GM21526 (cell line): ENCODE data around the gene MRPL24.
"Not testable (repeated sequence)": the region's sequence is repeated elsewhere in the genome, so short reads cannot be mapped to it uniquely, and the experiment has no call there.

ENCODE experiments used
- ATAC-seq: cut with Tn5 transposase; IDR thresholded peaks from one replicate; pipeline ENCODE4 v1.9.1; 2021; ENCODE audit warnings: moderate library complexity; ENCODE audit not compliant: unreplicated experiment, low FRiP score

The MRPL24 gene

DNA sequence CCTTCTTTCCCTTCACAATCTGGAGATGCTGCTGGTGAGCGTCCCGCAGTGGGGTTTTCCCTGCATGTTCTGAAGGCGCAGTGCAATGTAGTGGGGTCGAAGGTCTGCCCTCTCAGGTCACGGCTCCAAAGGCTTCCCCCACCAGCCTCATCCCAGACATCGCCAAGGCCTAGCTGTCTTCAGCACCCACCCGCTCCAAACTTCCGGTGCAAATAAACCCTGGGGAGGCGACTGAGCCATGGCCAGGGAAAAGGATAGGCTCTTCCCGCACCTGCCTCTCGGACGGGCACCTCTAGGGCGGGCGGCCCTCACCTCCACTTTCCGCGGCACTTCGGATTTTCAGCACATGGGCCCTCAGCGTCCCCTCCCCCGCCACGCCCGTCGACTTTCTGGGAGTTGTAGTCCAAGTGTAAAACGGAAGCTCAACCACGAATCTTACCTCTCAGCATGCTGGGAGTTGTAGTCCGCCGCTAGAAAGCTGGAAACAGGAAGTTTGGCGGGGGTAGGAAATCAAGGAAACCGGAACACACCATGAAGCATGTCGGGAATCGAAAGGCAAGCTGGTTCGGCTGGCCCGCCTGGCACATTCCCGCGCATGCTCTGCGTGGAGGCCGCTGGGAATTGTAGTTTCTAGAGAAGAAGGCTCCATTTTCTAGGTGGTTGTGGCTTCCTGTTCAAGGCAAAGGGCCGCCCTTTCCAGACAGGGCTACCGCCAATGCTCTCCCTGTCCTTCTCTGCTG, at the start of gene MRPL24:
MRPL24 (minus strand) TSS at position 348 of the 740 bp plus-strand sequence. CDS start 2,384 bp downstream, outside the sequence.
- peak; percentile 71 for ATAC-seq

DNA sequence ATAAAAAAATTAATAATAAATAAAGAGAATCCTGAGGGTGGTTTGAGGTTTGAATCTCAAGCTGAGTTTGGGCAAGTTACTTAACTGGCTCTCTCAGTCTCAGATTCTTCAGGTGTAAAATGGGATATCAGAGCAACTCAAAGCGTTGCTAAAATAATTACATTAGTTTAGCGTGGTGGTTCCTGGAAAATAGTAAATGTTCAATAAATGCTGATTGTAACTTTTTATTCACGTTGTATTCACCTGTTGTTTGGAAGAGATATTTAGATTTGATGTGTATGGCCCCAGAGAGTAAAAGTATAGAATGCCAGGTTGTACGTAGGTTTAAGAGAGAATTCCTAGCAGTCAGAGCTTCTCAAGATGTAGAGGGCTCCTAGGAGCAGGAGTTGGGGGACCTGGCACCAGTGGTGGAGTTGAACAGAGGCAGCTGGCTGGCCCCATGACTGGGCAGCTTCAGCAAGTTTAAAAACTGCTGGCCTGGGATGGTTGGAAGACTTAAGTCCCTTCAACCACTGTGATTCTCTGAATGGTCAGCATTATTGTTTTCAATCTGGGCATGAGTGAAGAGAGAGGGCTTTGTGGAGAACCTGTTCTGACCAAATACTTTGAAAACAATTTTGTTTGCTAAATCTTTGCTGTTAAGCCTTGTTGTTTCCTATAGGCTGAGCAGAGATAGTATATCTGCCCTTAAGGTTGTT, 48.9 kb upstream of the MRPL24 start:
- ATAC-seq, result no peak

DNA sequence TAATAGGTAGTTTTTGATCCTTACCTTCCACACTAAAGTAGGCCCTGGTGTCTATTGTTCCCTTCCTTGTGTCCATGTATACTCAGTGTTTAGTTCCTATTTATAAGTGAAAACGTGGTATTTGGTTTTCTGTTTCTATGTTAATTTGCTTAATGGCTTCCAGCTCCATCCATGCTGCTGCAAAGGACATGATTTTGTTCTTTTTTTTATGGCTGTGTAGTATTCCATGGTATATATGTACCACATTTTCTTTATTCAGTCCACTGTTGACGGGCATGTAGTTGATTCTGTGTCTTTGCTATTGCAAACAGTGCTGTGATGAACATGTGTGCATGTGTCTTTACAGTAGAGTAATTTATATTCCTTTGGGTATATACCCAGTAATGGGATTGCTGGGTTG, 47.2 kb upstream of the MRPL24 start:
- ATAC-seq, result no peak

DNA sequence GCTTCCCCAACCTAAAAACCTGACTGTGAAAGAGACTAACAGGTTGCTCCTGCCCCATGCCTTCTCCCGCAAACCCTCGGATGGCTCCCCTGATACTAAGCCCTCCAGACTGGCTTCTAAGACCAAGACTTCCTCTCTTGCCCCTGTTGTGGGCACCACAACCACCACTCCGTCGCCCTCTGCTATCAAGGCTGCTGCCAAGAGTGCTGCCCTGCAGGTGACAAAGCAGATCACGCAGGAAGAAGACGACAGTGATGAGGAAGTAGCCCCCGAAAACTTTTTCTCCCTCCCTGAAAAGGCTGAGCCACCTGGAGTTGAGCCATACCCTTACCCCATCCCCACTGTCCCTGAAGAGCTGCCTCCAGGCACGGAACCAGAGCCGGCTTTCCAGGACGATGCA, 45.8 kb upstream of the MRPL24 start:
- ATAC-seq, result no peak

DNA sequence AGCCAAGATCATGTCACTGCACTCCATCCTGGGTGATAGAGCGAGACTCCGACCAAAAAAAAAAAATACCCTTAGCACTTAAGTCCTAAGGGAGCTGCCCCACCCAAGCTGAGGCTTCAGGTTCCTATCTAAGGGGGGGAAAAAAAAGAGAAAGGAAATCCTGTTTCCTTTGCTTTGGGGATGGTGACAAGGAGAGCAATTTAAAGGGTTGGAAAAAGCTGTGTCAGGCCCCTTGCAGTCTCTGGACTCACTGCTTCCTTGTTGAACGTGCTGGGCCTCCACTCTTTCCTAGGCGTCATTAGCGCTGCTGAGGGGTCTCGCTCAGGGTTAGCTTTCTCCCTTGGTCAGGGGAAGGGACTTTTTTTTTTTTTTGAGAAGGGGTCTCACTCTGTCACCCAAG, 44.6 kb upstream of the MRPL24 start:
- no peak for ATAC-seq

DNA sequence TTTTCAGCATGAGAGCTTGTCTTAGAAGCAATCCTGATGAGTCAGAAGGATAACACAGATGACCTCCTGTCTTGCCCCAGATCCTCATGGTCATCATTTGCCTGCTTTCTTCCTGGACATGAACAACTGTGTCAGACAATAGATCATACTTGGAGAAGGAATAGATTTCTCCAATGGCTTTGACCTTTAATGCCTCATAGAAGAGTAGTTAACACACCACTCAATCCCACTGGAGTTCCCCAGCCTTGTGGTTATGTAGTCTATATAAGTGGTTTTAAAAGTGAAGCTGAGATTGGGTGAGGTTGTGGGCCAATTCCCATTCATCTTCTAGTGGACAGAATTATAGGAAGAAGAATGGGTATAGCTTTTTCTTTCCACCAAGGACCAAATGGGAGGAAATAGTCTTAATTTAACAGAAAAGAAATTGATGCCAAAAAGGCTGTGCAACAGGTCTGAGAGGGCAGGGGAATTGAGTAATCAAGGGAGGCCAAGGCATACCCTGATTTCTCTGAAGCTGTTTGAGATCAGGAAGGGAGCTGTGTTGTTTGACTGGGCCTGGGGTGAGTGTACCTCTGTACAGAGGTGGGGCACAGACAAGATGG, 40.8 kb upstream of the MRPL24 start:
- no peak for ATAC-seq

DNA sequence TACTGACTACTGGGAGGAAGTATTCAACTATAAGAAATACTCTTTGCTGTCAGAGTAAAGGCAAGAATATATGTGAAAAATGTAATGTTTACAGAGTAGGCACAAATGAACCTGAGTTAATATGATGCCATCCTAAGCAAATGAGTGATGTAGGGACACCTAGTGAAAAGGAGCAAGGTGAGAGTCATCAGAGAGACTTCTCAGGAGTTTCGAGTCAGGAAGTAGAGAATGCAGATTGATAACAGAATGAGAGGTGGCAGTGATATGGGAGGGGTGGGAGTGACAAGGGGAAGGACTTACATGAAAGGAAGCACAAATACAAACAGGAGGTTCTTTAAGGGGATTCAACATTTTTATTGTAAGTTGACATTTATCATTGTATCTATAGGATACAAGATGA, 36.7 kb upstream of the MRPL24 start:
- ATAC-seq, result no peak

DNA sequence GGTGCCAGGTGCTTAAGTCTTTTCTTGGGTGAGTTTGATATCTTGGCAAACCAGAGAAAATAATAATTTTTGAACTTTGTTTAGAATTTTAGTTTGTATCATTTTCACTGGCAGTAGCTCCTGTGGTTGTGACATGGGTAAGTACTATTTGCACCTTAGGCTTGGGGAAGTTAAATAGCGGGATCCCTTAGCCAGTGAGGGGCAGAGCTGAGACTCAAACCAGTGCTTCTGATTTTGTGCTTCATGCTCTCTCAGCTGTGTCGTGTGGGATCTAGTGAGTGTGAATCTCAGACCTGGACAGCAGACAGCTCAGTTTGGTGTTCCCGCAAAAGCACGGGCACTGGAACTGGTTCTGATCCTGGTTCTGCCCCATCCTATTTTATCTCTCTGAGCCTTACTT, 36.1 kb upstream of the MRPL24 start:
- no peak for ATAC-seq

DNA sequence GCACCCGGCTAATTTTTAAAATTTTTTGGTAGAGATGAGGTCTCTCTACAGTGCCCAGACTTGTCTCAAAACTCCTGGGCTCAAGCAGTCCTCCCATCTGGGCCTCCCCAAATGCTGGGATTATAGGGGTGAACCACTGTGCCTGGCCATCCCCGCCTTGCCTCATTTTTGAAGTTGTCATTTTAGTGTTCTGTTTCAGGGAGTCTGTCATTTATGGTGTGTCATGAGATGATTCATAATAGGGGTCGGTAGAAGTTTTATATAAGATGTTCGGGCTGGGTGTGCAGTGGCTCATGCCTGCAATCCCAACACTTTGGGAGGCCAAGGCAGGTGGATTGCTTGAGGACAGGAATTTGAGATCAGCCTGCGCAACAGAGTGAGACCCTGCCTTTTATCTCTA, 34.9 kb upstream of the MRPL24 start:
- ATAC-seq, result no peak

DNA sequence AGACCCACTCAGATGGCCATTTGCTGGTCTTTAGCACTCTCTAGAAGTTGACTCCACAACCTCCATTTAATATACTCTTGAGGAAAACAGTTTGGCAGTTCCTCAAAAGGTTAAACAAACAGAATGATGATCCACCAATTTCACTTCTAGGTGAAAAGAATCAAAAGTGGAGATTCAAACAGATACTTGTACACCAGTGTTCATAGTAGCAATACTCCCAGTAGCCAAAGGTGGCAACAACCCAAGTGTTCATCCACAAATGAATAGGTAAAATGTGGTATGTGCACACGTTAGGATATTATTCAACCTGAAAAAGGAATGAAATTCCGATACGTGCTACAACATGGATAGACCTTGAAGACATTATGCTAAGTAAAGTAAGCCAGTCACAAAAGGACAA, 32.7 kb upstream of the MRPL24 start:
- ATAC-seq, result no peak

DNA sequence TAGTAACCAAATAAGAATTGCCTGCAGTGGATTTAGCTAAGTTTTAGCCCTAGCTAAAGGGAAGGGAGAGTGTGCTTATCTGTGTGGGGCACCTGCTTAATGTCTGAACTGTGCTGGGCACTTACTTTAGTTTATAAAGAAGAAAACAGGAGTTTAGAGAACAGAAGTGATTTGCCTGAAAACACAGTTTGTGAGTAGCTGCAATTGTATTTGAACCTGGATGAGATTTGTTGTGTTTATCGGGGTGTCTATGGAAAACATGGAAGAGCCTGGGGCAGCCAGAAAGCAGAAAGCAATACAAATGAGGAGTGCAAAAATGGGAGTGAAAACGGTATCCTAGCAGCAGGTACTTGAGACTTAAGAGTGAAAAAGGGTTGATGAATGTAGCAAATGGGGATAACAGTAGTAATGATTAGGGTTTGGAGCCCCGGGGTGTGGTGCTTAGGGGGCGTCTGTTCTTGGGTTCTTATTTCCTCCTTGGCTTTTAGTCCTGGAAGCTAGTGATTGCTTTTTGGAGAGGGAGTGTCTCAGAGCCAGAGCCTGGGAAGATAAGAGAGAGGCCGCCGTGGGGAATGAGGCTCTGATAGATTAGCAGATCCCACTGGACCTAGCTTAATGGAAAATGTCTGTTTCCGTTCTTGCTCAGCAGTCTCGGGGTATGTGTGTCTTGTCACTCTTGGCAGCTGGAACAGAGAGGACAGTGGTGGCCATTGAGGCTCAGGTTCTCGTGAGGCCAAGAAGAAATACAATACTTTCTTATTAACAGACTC, 32.0 kb upstream of the MRPL24 start:
- no peak for ATAC-seq

DNA sequence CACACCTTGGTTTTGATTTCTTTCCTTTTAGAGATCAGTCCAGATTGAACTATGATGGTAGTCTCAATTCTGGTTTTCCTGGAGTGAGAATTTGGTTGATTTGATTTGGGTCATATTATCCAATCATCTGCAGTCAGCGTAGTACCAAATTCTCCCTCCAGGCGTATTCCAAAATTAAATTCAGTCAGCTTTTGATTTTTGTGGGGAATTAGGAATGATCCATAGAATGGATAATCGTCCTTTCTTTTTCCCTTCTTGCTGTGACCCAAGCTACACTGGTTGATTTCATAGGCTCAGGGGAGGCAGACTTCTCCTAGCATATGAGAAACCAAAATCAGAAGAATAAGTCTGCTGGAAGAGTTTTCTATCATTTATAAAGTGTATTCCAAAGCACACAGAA, 31.3 kb upstream of the MRPL24 start:
- ATAC-seq, result no peak

DNA sequence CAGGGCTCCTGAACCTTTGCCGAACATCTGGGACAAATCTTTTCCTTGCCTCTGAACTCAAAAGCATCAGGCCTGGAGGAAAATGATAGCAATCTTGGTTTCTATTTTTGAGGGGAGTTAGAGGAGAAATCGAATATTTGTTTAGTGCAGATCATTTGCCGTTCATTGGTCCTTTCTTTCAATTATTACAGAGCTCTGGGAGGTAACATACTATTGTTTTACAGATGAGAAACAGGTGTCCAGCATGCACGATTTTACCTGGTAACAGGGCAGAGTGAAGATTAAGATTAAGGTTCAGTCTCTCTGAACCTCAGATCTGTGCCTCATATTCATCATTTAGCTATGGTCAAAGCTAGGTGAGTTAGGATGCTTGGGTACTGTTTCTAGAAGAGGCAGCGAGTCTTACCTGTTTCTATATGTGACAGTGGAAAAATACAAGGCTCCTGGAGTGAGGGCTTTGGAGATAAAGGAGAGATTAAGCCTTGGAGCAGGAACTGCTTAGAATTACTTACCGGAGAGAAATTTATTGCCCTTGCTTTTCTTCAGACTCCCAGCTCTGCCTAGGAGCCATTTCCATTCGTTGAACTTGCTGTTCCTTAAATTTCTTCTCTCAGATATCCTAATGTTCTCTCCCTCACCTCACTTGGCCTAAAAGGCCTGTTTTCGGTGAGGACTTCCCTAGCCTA, 27.9 kb upstream of the MRPL24 start:
- no peak for ATAC-seq

DNA sequence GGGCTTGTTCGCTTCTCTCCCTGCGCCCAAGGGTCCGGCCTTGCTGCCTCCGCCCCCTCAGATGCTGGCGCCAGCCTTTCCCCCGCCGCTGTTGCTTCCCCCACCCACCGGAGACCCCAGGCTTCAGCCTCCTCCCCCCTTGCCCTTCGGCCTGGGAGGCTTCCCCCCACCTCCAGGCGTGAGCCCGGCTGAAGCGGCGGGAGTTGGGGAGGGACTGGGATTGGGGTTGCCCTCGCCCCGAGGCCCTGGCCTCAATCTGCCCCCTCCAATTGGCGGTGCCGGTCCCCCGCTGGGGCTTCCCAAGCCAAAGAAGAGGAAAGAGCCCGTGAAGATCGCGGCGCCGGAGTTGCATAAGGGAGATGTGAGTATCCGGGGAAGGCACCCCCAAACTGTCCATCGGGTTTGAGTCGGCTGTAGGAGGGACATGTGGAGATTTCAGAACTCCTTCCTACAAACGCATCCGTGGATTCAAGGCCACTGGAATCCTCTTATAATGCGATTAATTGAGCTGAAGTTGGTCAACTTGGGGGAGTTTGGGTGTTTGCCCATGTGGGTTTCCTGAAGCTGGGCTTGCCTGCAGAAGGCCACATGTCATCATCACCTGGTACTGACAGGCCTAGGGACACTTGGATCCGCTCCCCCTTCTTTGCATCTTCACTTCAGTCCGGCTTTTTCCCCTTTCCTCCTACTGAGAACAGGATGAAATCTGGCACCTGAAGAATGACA, 27.2 kb upstream of the MRPL24 start:
- no peak for ATAC-seq

DNA sequence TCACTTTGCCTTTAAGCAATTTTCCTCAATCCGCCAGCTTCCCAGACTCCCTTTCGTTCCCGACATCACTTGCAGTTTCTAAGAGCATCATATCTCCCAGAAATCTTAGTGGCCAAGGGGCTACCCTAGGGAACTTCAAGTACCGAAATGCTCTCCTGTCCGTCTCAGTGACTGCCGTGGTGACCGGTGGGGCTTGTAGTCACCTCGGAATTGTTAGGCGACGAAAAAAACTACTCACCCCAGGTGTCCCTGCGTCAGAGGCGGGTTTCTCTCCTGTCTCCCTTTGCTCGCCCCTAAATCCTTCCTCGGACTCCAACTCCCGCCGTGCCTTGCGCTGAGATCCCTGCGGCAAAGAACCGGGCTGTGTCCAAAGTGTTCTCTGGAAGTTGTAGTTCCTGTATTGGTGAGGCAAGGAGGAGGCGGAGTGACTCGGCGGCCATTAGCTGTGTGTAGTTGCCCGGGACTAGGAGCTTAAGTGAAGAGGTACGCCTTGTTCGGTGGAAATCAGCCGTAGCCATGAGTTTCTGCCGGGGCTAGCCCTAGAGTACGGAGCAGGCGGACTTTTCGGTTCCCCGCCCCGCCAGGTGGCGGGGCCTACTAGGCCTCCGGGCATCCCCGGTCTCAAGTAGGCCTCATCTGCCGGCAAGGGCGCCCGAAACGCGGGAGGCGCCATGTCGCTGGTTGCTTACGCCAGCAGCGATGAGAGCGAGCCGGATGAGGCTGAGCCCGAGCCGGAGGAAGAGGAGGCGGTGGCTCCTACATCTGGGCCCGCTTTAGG, 26.4 kb upstream of the MRPL24 start, which contains the start of gene PRCC:
PRCC (plus strand) TSS at position 435 of the 778 bp plus-strand sequence; CDS start at position 672, 237 bp downstream.
- peak; percentile 89 for ATAC-seq

DNA sequence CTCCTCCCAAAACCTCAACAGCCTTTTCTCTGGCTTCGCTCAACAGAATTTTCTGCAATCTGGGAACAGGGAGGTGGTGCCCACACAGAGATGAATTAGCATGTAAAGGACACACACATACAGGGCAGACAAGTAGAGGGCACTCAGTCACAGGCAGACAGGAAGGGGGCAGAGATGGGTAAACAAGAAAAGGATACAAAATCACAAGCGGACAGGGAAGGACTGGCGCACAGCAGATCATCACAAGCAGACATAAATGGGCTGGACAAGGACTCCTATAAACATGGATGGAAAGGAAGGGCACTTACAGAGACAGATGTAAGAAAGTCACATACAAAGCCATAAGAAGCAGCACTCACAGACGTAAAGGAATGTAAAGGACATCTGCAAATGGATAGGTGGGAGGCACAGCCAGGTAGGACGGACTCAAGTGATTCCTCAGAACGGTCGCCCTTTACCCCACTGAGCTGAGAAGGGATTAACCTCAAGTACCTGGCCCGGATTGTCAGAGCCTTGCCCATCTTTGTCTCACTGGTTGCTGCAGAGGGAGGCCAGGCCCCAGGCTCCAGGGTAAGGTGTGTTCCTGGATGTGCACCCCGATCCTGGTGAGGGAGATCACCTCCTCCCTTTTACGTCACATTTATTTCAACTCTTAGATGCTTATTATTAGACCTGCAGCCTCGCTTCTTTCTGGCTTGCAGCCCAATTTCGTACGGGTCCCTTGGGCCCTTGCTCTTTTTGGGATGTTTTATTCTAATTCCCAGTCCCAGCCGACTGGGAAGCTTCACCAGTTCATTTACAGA, 25.6 kb upstream of the MRPL24 start:
- peak; percentile 10 for ATAC-seq

DNA sequence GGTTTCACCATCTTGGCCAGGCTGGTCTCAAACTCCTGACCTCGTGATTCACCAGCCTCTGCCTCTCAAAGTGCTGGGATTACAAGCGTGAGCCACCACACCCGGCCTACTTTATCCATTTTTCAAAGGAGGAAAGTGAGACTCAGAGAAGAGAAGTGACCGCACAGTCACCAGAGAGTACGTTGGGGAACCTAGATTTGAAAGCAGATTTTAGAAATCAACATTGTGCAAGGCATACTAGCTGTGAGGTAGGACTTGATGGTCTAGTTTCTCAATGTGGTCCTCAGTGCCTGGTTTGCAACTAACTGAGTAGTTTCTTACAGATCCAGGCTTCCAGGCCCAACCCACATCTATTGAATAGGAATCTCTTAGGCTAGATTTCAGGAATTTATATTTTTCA, 24.8 kb upstream of the MRPL24 start:
- ATAC-seq, result no peak

DNA sequence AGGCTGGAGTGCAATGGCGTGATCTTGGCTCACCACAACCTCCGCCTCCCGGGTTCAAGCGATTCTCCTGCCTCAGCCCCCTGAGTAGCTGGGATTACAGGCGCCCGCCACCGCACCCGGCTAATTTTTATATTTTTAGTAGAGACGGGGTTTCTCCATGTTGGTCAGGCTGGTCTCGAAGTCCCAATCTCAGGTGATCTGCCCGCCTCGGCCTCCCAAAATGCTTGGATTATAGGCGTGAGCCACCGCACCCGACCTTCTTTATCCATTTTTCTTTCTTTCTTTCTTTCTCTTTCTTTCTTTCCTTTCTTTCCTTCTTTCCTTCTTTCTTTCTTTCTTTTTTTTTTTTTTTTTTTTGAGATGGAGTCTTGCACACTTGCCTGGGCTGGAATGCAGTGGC, 24.2 kb upstream of the MRPL24 start:
- not testable (repeated sequence) for ATAC-seq
